VCaP (cell line): ENCODE results near the gene ITGB5.

Experiments used
- H3K27ac ChIP-seq: fragments of 450-650 bp; 2 replicates; pipeline ENCODE4 v1.5.1; 2017
- CTCF ChIP-seq: fragments of 450-650 bp; conservative IDR thresholded peaks from 2 replicates; pipeline ENCODE4 v1.5.1; 2017; ENCODE audit warnings: mild to moderate bottlenecking, moderate library complexity

Gene ITGB5

GRCh38 chr3:124890573-124891190 lies 3.5 kb upstream of the ITGB5 start:
- no peak overlapping the region for H3K27ac ChIP-seq
- TF ChIP-seq CTCF, result no peak

- H3K27ac ChIP-seq, result peak overlapping the region; percentile 31; the same call in 1 of the 2 replicates
- no peak for TF ChIP-seq CTCF
Observed at GRCh38 chr3:124888482-124889441, 1.6 kb upstream of the ITGB5 start.

- no peak for TF ChIP-seq CTCF
- H3K27ac ChIP-seq, result peak overlapping the region; percentile 93
Observed at GRCh38 chr3:124887932-124888298, 750 bp upstream of the ITGB5 start.

- TF ChIP-seq CTCF, result 0 out of 2 replicates have a peak, but pooled peaks have one; percentile 10
- peak overlapping the region; percentile 93 for H3K27ac ChIP-seq
Observed at GRCh38 chr3:124886168-124887056, 753 bp downstream of the ITGB5 start.

GRCh38 chr3:124885466-124886167 lies 1.5 kb downstream of the ITGB5 start:
- no peak for TF ChIP-seq CTCF
- H3K27ac ChIP-seq, result peak overlapping the region; percentile 93

- H3K27ac ChIP-seq, result peak overlapping the region; percentile 93; the same call in 1 of the 2 replicates
Observed at GRCh38 chr3:124884474-124885101, 2.6 kb downstream of the ITGB5 start.

More at GRCh38 chr3:124884474-124885101, 2.6 kb downstream of the ITGB5 start:
- no peak for TF ChIP-seq CTCF
